ENCODE measurements around the gene PRR36.
"Not testable (repeated sequence)": the region's sequence is repeated elsewhere in the genome, so short reads cannot be mapped to it uniquely, and the experiment has no call there.

The PRR36 gene

GRCh38 chr19:7874076-7874896 lies at the start of gene PRR36:
Gene PRR36 (minus strand): TSS chr19:7874390. CDS start chr19:7873689, 701 bp downstream.
- peak in 1 of 2 experiments; percentile 5 for DNase-seq

GRCh38 chr19:7923295-7924191 lies 49.4 kb upstream of the PRR36 start:
- DNase-seq: no peak

GRCh38 chr19:7922836-7923195 lies 48.6 kb upstream of the PRR36 start:
- no peak for DNase-seq

GRCh38 chr19:7921967-7922835 lies 48.0 kb upstream of the PRR36 start:
- no peak for DNase-seq

- no peak for DNase-seq
Measured at GRCh38 chr19:7921302-7921966, 47.2 kb upstream of the PRR36 start.

- DNase-seq: peak; percentile 92 to 93
Measured at GRCh38 chr19:7920519-7921301, 46.5 kb upstream of the PRR36 start.

- DNase-seq: peak; percentile 85 to 86
Measured at GRCh38 chr19:7919610-7920518, 45.7 kb upstream of the PRR36 start, which contains the start of gene SNAPC2. Gene SNAPC2 (plus strand): TSS chr19:7920338. CDS start chr19:7920367, 29 bp downstream.

GRCh38 chr19:7918615-7919421 lies 44.6 kb upstream of the PRR36 start:
- no peak for DNase-seq

- DNase-seq: not testable (repeated sequence)
Measured at GRCh38 chr19:7918062-7918614, 43.9 kb upstream of the PRR36 start.

- peak in 1 of 2 experiments; percentile 42 for DNase-seq
Measured at GRCh38 chr19:7917267-7918061, 43.3 kb upstream of the PRR36 start.

- no peak for DNase-seq
Measured at GRCh38 chr19:7916955-7917266, 42.7 kb upstream of the PRR36 start.

GRCh38 chr19:7916103-7916954 lies 42.1 kb upstream of the PRR36 start:
- DNase-seq: no peak

- DNase-seq: no peak
Measured at GRCh38 chr19:7915250-7916102, 41.3 kb upstream of the PRR36 start.

- DNase-seq: no peak
Measured at GRCh38 chr19:7914598-7915045, 40.4 kb upstream of the PRR36 start, which contains the start of gene TGFBR3L. Gene TGFBR3L (plus strand): TSS chr19:7914830.

- no peak for DNase-seq
Measured at GRCh38 chr19:7914099-7914498, 39.9 kb upstream of the PRR36 start.

GRCh38 chr19:7913652-7914051 lies 39.5 kb upstream of the PRR36 start:
- no peak for DNase-seq

All from AML-193 (cell line).